ENCODE results near the gene NFATC1.

NFATC1 gene

DNA sequence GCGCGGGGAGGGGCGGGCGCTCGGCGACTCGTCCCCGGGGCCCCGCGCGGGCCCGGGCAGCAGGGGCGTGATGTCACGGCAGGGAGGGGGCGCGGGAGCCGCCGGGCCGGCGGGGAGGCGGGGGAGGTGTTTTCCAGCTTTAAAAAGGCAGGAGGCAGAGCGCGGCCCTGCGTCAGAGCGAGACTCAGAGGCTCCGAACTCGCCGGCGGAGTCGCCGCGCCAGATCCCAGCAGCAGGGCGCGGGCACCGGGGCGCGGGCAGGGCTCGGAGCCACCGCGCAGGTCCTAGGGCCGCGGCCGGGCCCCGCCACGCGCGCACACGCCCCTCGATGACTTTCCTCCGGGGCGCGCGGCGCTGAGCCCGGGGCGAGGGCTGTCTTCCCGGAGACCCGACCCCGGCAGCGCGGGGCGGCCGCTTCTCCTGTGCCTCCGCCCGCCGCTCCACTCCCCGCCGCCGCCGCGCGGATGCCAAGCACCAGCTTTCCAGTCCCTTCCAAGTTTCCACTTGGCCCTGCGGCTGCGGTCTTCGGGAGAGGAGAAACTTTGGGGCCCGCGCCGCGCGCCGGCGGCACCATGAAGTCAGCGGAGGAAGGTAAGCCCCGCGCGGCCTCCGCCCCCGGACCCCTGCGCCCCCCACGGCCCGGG is at the start of gene NFATC1:
Gene NFATC1, plus strand, starts transcription at position 170 of the 644 bp plus-strand sequence. Its CDS starts 295 bp downstream, at position 465.
- peak; percentile 85 for DNase-seq

DNA sequence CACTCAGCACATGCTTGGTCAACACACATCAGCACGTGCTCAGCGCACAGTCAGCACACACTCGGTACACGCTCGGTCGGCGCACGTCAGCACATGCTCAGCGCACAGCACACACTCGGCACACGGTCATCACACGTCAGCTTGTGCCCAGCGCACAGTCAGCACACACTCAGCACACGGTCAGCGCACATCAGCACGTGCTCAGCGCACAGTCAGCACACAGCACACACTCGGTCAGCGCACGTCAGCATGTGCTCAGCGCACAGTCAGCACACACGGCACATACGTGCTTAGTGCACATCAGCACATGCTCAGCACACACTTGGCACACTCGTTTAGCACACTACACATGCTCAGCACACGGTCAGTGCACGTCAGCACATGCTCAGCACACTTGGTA is 49.7 kb upstream of the NFATC1 start:
- DNase-seq = no peak

DNA sequence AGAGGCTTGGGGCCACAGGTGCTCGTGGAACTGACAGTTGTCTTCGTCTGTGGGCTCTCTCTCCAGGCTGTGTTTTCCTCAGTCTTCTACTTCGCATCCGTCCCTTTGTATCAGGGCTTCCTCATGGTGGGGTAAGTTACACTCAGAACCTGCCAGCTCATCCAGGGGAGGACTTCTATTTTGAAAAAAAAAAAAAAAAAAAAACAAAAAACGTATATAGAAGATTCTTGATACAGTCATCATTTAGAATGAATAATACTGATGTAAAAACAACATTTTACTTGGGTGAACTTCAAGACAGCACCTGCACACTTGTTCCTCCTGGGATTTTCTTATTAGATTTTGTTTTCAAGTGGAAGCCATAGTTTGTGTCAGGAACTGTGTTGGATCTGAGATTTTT is 47.7 kb upstream of the NFATC1 start:
- no peak for DNase-seq

DNA sequence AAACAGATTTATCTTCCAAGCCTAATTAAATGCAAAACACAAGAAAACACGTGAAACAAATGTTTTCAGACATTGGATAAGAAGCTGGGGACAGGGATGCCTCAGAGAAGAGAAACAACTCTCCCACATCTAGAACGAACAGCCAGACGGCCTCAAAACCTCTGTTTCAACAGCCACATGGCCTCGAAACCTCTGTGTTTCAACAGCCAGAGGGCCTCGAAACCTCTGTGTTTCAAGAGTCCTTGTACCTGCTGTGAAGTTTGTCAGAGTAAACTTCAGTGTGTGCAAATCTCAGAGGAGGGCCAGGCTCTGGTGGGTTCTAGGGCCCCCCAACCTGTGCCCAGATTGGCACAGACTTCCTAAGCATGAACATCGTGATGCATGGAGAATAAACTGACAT is 43.3 kb upstream of the NFATC1 start:
- no peak for DNase-seq

DNA sequence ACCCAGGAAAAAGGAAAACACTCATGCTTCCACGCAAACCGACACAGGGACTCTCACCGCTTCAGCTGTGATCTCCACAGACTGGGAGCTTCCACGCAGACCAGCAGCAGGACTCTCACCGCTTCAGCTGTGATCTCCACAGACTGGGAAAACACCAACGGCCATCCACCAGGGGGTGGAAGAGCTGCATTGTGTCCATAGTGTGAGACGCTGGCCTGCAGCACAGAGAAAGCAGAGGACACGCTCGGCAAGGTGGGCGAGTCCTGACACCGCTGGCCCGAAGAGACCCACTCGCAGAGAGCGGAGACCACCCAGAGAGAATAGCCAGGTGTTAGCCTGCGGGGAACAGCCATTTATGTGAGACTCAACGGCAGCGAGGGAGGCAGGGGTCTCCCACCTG is 42.5 kb upstream of the NFATC1 start:
- no peak for DNase-seq

DNA sequence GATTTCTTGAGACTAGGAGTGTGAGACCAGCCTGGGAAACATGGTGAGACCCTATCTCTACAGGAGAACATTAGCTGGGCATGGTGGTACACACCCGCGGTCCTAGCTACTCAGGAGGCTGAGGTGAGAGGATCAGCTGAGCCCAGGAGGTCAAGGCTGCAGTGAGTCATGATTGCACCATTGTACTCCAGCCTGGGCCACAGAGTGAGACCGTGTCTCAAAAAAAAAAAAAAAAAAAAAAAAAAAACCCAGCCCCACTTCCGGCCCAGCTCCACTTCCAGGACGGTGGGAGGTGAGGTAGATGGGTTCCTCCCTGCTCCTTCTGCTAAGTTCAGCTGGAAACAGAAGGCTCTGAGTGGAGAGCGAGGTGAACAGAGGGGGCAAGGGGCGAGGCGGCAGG is 41.4 kb upstream of the NFATC1 start:
- no peak for DNase-seq

DNA sequence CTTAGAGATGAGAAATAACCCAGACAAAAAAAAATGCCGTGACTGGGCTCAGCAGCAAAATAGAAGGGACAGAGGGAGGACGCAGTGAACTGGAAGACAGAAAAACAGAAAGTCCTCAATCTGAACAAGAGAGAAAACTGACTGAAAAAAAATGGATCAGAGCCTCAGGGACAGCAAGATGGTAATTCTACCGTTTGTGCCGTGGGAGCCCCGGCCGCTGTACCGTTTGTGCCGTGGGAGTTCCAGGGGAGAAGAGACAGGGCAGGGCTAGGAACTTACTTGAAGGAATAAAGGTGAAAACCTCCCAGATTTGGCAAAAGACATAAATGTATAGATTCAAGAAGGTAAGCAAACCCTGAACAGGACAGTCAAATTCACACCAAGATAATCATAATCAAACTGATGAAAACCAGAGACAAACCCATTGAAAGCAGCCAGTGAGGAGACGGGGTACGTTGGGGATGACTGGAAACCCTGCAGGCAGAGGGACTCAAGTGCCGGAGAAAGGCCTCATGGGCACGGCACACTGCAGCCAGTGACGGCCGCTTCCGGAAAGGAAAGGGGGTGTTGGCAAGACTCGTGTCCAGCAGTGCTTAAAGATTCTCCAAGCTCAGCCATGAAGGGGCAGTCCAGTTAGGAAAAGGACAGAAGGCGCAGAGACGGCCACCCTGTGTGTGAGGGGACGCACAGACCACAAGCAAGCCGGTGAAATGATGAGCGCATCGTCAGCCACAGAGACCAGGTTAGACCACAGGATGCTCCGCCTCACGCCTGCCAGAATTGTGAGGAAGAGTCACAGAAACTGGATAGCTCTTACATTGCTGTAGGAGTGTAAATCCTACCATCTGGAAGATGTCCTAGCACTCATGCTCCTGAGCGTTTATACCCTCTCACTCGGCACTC is 40.0 kb upstream of the NFATC1 start:
- DNase-seq = no peak

DNA sequence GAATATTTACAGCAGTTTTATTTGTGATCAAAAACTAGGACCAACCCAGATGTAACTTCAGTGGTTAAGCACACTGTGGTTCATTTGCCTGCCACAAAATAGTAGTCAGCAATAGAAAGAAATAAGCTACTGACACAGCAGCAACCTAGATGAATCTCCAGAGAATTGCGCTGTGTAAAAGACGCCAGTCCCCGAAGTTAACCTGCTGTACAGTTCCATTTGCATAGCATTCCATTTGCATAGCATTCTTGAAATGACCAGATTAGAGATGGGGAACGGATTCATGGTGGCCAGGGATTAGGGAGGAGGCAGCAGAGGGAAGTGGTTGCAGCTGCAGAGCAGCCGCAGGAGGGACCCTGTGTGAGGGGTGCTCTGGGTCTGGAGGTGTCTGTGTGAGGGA is 39.3 kb upstream of the NFATC1 start:
- no peak for DNase-seq

DNA sequence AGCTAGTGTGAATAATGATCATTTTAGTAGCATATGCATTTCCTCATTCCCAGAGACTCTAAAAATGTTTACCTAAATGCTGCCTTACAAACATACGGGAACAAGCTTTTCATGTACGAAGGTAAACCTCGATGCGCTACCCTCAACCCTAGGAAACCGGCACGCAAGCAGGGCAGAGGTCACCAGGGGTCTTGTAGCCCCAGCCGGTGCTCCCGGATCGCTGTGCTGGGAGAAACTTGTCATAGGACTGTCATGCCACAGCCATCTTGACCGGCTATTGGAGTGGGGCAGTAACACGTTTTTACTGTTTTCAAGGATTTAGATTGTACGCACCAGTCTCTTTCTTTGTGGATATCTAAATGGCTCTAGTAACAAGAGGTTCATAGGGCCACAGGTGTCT is 34.8 kb upstream of the NFATC1 start:
- DNase-seq = no peak

DNA sequence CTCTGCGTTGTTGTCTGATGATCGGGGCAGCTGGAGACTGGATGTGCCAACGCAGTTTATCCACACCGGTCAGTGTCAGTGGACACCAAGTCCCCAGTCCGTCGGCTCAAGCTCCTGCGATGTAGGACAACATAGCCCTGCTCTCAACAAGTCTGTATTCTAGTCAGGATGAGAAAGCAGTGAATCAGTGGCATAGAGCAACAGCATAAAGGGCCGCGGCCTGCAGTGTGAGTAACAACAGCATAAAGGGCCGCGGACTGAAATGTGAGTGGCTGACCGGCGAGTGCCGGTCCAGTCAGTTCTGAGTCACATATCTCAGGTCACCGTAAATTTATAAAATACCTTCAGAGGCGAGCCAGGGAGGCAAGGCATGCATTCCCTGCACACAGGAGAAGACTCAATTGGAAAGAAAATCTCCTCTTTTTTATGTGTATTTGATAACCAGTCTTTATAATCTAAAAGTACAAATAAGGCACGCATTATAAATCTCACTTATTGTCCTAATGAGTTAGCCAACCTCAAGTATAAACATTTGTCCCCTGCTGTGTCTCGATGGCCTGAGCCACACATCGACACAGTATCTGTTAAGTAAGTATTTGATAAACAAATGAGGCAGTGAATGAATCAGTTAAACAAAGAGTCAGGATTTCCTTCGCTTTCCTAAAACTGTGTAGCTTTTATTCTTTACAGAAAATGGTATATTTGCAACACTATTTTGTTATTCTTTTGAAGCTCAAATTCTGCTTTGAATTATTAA is 33.8 kb upstream of the NFATC1 start:
- DNase-seq = no peak

DNA sequence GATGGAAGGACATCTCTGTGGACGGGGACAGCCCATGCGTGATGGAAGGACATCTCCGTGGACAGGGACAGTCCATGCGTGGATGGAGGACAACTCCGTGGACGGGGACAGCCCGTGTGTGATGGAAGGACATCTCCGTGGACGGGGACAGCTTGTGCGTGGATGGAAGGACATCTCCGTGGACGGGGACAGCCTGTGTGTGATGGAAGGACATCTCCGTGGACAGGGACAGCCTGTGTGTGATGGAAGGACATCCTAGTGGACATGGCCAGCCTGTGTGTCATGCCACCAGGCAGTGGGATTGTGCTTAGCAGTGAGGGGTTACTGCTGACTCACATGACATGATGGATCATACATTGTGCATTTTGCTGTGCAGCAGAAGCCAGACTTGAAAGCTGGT is 30.0 kb upstream of the NFATC1 start:
- DNase-seq = no peak

DNA sequence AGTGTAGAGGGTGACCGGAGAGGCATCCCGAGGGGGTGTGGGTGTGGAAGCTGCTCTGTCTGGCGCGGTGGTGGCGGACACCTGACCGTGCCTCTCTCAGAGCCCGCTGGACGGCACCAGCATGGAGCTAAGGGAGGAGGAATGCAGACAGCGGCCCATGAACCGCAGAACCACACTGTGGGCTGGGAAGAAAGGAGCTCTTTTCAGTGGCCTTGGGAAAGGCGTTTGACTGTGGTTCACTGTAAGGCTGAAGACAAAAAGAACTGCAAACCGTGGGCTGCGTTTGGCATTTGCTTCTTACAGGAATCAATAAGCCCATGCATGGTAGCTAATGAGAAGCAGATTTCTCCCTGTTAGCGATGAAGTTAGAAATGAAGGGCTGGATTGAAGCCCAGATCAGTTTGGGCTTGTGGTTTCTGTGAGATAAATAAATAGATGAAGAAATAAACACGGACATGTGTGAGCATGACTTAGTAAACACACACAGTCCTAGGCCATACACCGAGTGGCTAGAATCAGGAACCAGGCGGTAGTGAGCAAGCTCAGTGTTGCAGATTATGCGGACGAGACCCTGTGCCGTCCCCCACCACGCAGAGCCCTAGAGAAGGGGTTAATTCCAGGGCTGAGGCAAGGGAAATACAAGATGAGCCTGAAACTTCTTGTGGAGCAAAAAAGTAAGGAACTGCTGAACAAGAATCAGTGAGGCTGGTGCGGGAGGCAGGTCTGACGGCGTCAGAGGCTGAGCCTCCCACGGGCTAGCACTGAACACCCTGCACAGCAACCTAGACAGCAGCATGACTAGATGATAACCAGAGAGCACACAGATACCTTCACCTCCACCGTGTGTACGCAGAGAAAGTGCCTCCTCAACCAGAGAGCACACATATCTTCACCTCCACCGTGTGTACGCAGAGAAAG is 29.3 kb upstream of the NFATC1 start:
- no peak for DNase-seq

DNA sequence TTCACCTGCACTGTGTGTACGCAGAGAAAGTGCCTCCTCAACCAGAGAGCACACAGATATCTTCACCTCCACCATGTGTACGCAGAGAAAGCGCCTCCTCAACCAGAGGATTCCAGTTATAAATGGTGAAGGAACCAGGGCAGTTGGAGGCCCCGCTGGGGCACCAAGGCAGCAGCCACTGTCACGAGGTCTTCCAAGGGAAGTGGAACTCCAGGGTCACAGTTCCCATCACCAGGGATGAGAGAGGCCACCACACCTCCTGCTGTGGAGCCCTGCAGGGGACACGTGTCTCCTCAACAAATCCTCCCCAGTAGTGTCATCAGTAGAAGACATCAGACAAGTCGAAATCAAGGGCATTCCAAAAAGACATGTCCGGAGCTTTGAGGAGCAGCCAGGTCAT is 28.2 kb upstream of the NFATC1 start:
- DNase-seq = no peak

DNA sequence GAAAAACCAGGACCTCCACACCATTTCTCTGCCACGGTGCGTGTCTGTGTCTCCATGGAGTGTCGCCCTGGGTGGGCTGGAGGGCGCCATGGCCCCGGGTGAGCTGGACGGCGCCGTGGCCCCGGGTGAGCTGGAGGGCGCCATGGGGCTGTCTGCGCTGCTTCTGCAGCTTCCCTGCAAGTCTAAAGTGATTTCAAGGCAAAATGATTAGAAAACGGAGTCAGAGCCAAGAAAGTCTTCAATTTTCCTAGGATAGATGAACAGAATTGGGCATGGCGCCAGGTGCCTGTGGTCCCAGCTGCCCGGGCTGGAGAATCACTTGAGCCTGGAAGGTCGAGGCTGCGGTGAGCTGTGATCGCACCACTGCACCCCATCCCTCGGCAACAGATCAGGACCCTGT is 27.7 kb upstream of the NFATC1 start:
- no peak for DNase-seq

DNA sequence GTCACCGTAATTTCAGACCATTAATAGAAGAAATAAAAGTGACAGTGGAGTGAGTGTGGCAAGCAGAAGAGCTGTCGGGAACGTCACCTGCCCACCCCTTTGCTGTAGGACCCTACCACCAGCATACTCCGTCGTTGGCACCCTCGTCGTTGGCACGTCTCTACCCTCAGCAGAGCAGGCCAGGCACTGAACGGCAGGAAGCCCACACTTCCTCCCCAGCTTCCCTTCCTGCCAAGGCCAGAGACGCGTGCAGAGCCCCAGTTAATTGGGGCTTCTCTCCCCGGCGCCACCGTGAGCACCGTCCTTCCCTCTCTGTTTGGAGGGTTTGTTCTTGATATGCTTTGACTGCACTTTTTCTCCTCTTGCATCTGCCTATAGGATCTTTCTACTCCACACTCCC is 27.0 kb upstream of the NFATC1 start:
- no peak for DNase-seq

DNA sequence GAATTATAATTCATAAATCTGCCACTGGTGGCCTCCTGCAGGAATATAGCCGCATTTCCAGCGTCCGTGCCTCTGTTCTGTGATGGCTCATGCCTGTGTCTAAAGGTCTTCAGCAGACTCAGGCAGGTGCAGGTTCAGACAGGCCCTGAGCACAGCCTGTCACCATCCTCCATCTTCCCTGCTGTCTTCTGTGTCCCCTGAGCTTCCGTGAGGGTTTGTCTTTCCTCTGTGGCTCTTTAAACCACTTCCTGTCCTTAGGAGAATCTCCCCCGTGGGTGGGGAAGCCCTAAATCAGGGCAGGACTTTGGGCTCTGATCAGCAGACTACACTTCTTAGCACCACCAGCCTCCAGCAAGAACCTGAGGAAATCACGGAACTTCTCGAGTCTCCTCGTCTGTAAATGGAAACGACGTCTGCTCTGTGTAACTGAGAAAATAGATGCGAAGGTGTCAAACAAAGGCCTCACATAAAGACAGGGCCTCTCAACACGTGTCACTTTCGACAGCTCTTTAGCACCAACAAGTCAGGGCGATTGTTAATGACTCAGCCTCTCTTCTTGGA is 24.1 kb upstream of the NFATC1 start:
- no peak for DNase-seq

DNA sequence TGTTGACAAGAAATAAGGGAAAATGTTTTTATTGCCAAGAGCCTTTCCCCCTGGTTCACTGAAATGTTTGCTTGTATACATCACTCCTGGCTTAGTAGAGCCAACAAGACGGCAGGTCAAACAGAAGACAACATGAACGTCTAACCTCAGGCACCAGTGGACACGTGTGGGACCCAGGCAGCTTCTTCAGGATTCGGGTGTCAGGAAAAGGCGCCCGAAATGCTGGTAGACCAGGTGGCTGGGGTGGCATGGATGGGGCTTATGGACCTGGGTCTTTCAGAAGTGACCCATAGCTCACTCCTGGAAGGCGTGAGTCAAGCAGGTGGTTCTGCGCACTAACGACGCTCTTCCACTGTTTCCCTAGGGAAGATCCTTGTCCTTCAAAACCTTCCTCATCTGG is 23.3 kb upstream of the NFATC1 start:
- no peak for DNase-seq

DNA sequence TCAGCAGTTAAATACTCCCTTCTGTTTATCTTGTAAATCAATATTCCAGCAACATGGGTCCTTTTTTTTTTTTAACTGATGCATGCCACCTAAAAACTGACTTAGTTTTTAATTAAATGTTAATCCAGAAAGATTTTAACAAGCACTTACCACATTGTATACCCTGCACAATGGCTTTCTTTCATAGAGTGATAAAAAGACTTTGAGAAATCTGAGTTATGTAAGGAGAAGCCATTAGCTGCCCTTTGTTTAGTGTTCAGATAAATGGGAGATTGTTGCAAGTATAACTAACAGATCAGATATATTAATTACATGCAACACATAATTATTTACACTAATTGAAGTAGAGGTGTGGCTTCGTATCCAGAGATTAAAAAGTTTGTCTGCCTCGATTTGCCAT is 22.7 kb upstream of the NFATC1 start:
- no peak for DNase-seq

DNA sequence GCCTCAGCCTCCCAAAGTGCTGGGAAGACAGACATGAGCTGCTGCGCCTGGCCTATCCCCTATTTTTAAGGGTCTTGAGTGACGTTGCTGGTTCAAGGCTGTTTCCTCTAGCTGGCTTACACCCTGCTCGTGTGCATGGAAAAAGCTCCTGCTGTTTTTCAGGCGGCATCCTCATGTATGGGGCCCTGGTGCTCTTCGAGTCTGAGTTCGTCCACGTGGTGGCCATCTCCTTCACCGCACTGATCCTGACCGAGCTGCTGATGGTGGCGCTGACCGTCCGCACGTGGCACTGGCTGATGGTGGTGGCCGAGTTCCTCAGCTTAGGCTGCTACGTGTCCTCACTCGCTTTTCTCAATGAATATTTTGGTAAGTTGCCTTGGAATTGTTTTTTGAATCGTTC is 22.0 kb upstream of the NFATC1 start:
- DNase-seq = no peak

DNA sequence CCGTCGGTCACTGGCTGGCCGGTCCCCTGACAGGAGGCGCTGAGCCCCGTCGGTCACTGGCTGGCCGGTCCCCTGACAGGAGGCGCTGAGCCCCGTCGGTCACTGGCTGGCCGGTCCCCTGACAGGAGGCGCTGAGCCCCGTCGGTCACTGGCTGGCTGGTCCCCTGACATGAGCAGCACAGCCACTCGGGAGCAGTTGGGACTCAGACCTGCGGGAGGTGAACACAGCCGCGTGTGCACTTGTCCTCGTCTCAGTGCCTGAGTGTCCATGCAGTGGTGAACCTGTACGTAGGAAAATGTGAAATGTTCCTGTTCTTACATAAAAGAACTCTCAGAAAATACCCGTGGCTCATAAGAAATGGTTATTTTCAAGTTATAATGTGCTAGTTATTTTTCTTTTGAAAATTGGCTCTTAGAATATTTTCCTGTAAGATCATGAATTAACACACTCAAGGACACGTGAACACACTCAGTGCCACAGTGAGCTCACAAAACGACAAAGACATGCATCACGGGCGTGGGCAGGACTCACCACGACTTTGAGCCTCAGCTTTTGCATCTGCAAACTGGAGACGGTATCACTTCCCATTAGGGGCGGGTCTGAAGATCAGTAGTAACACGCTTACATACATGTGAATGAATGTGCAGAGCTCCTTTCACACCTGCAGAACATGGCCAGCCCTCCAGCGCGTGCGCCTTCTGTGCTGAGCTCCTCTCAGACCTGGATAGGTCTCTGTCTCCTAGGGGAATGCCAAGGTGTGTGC is 21.1 kb upstream of the NFATC1 start:
- DNase-seq = no peak

DNA sequence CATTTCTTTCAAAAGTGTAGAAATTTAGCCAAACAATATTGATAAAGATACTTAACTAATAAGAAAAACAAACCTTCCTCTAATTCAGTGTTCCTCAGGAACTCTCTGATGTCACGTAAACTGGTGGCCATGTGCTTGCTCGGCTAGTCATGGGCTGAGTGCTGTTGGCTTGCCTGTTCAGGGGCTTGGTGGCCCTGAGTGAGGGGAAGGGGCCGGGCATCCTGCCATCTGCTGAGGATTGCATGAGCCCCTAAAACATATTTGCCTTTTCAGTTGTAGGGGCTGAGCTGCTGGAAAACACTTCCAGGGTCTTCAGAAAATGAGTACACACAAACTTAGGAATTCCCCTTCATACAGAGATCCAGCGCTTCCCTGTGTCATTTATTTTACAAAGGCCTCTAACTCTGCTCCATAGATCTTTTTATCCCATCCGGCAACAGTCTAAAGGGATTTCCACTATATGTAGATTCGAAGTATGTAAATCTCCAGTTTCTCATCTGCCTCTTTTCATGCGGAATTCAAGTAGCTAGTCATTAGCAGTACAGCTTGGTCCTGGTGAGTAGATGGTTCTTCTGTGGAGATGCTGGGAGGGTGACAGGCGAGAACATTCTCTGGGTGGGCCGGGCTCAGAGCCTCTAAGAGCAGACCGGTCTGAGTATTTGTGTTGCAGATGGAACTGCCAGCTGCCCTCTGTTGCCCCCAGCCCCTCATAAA is 20.1 kb upstream of the NFATC1 start:
- DNase-seq = no peak

All from CD4-positive, alpha-beta T cell treated with Interleukin-10 for 1 hour (primary cell).